WTC11 (cell line): ENCODE data around the gene MAP4K4. TPM values are rescaled to one million over a fixed set of nuclear protein-coding genes. Genes with fewer than 3 reads are reported as not detected.

Experiments used
- ATAC-seq: fragments of 200-7000 bp; cut with Tn5 transposase; 2 replicates; pipeline ENCODE4 v1.10.0; 2021; ENCODE audit warnings: mild to moderate bottlenecking, moderate library complexity
- CTCF ChIA-PET: fragments of 300-600 bp; sonication (Branson Sonifier 250); formaldehyde crosslinking; loops from one replicate; lab custom pipeline; 2021; ENCODE audit warnings: antibody characterized with exemption; lab: Charles Lee
- POLR2A ChIA-PET: fragments of 350-600 bp; sonication (Branson Sonifier 250); formaldehyde crosslinking; loops from one replicate; lab custom pipeline; 2021; ENCODE audit warnings: antibody characterized with exemption; lab: Charles Lee
- DNase-seq: peaks from one replicate; pipeline ENCODE4 v3.0.0; 2021; ENCODE audit warnings: low spot score
- H3K27ac Mint-ChIP-seq: 2 replicates; pipeline ENCODE4 v1.8.0; 2021; ENCODE audit warnings: mixed read lengths
- H3K27me3 Mint-ChIP-seq: 2 replicates; pipeline ENCODE4 v1.8.0; 2021; ENCODE audit warnings: low read depth, mild to moderate bottlenecking, moderate library complexity, mixed read lengths
- H3K36me3 Mint-ChIP-seq: 2 replicates; pipeline ENCODE4 v1.8.0; 2021; ENCODE audit warnings: mixed read lengths
- H3K4me1 Mint-ChIP-seq: 2 replicates; pipeline ENCODE4 v1.8.0; 2022; ENCODE audit warnings: mixed read lengths
- H3K4me3 Mint-ChIP-seq: 2 replicates; pipeline ENCODE4 v1.8.0; 2021; ENCODE audit warnings: mild to moderate bottlenecking, moderate library complexity, mixed read lengths
- H3K9me3 Mint-ChIP-seq: 2 replicates; pipeline ENCODE4 v1.8.0; 2021; ENCODE audit warnings: mixed read lengths
- AFF4 ChIP-seq: sonication (generic); formaldehyde crosslinking; IDR thresholded peaks from 2 replicates; pipeline ENCODE4 v1.8.1; 2023; ENCODE audit warnings: mild to moderate bottlenecking, missing genetic modification reagents, borderline replicate concordance
- AR ChIP-seq: fragments of 250-450 bp; sonication (Bioruptor Pico); IDR thresholded peaks from 2 replicates; pipeline ENCODE4 v1.9.0; 2021; ENCODE audit warnings: mild to moderate bottlenecking
- ARID4B ChIP-seq: sonication (generic); formaldehyde crosslinking; IDR thresholded peaks from 2 replicates; pipeline ENCODE4 v1.8.0; 2023; ENCODE audit warnings: missing genetic modification reagents, mild to moderate bottlenecking, borderline replicate concordance
- ATF1 ChIP-seq: sonication (generic); formaldehyde crosslinking; IDR thresholded peaks from 2 replicates; pipeline ENCODE4 v1.8.1; 2023; ENCODE audit warnings: mild to moderate bottlenecking, moderate library complexity, missing genetic modification reagents
- E2F1 ChIP-seq: sonication (generic); formaldehyde crosslinking; IDR thresholded peaks from 2 replicates; pipeline ENCODE4 v1.8.0; 2022; ENCODE audit warnings: mild to moderate bottlenecking, missing genetic modification reagents
- FOXJ3 ChIP-seq: sonication (generic); formaldehyde crosslinking; IDR thresholded peaks from 2 replicates; pipeline ENCODE4 v1.9.0; 2021; ENCODE audit warnings: missing genetic modification reagents, mild to moderate bottlenecking, borderline replicate concordance
- FOXK1 ChIP-seq: sonication (generic); formaldehyde crosslinking; IDR thresholded peaks from 2 replicates; pipeline ENCODE4 v1.8.0; 2022; ENCODE audit warnings: mild to moderate bottlenecking, moderate library complexity, missing genetic modification reagents
- GABPB1 ChIP-seq: sonication (generic); formaldehyde crosslinking; IDR thresholded peaks from 2 replicates; pipeline ENCODE4 v1.8.1; 2023; ENCODE audit warnings: mild to moderate bottlenecking, missing genetic modification reagents
- MAX ChIP-seq: sonication (generic); formaldehyde crosslinking; IDR thresholded peaks from 2 replicates; pipeline ENCODE4 v1.8.0; 2022; ENCODE audit warnings: mild to moderate bottlenecking, missing genetic modification reagents
- MLX ChIP-seq: sonication (generic); formaldehyde crosslinking; IDR thresholded peaks from 2 replicates; pipeline ENCODE4 v1.8.1; 2023; ENCODE audit warnings: mild to moderate bottlenecking, missing genetic modification reagents, moderate library complexity
- MYBL2 ChIP-seq: sonication (generic); formaldehyde crosslinking; IDR thresholded peaks from 2 replicates; pipeline ENCODE4 v1.8.1; 2023; ENCODE audit warnings: mild to moderate bottlenecking, moderate library complexity, missing genetic modification reagents
- NR2C2 ChIP-seq: sonication (generic); formaldehyde crosslinking; IDR thresholded peaks from 2 replicates; pipeline ENCODE4 v1.8.0; 2022; ENCODE audit warnings: mild to moderate bottlenecking, missing genetic modification reagents
- NR3C1 ChIP-seq: sonication (generic); formaldehyde crosslinking; conservative IDR thresholded peaks from 2 replicates; pipeline ENCODE4 v1.8.1; 2023; ENCODE audit warnings: low read depth, mild to moderate bottlenecking, missing genetic modification reagents
- TEAD1 ChIP-seq: sonication (generic); formaldehyde crosslinking; IDR thresholded peaks from 2 replicates; pipeline ENCODE4 v1.8.0; 2022; ENCODE audit warnings: mild to moderate bottlenecking, missing genetic modification reagents
- ZMAT4 ChIP-seq: fragments of 250-450 bp; sonication (Bioruptor Pico); IDR thresholded peaks from 2 replicates; pipeline ENCODE4 v1.9.0; 2021; ENCODE audit warnings: mild to moderate bottlenecking
- ZNF121 ChIP-seq: sonication (generic); formaldehyde crosslinking; IDR thresholded peaks from 2 replicates; pipeline ENCODE4 v1.8.0; 2023; ENCODE audit warnings: missing genetic modification reagents
- ZNF138 ChIP-seq: sonication (generic); formaldehyde crosslinking; conservative IDR thresholded peaks from 2 replicates; pipeline ENCODE4 v1.8.1; 2022; ENCODE audit warnings: mild to moderate bottlenecking, moderate library complexity, missing genetic modification reagents
- total RNA-seq: library from RNA; stranded (reverse); gene quantifications from 3 replicates; pipeline ENCODE4 v1.2.3, GENCODE V29; 2021

The MAP4K4 gene
- total RNA-seq, 1 experiment from 2014 or later: 112 TPM

- H3K36me3 Mint-ChIP-seq: no peaks in the 10 kb centered on the region; the same call in 1 of the 2 replicates
- peaks cover 2% of the 10 kb centered on the region; the same call in 1 of the 2 replicates for H3K9me3 Mint-ChIP-seq
- CTCF ChIA-PET: interaction anchor here (1.0 kb wide), 2 partner anchors 15 kb away, joined by 3 to 5 read pairs; no protein-coding TSS in a partner anchor
- POLR2A ChIA-PET: interaction anchor here (0.7 kb wide), 1 partner anchor 567 kb away, joined by 7 read pairs; no protein-coding TSS in a partner anchor
- DNase-seq (no peak), ATAC-seq (no peak)
- H3K4me3 Mint-ChIP-seq: peak overlapping the region; percentile 27; the same call in 1 of the 2 replicates
- no peaks in the 10 kb centered on the region for H3K27me3 Mint-ChIP-seq
- TF ChIP-seq ATF1 (CRISPR knock-in tag) (no peak), ZNF121 (CRISPR knock-in tag) (no peak), AR (CRISPR knock-in tag) (no peak), E2F1 (CRISPR knock-in tag) (no peak), MYBL2 (CRISPR knock-in tag) (no peak), MLX (CRISPR knock-in tag) (no peak), MAX (CRISPR knock-in tag) (no peak), NR3C1 (no peak), FOXJ3 (CRISPR knock-in tag) (no peak), AFF4 (CRISPR knock-in tag) (no peak), GABPB1 (no peak), FOXK1 (CRISPR knock-in tag) (no peak), ZMAT4 (no peak), NR2C2 (CRISPR knock-in tag) (no peak), ARID4B (CRISPR knock-in tag) (no peak), ZNF138 (CRISPR knock-in tag) (no peak), TEAD1 (CRISPR knock-in tag) (no peak)
- H3K4me1 Mint-ChIP-seq: peaks cover 84% of the 10 kb centered on the region
- peak overlapping the region; percentile 90 for H3K27ac Mint-ChIP-seq
These were observed 43.1 kb downstream of the MAP4K4 start for GRCh38 chr2:101740555-101740964.
